Vagina (tissue), 2 donors: ENCODE measurements around the gene OR6C68. TPM values are rescaled to one million over a fixed set of nuclear protein-coding genes. Genes with fewer than 3 reads are reported as not detected.
"Not testable (repeated sequence)": the region's sequence is repeated elsewhere in the genome, so short reads cannot be mapped to it uniquely, and the experiment has no call there.

Experiments used
- DNase-seq, 2 donors: peaks; one replicate each; pipeline ENCODE4 v3.0.0-alpha.2; 2017; ENCODE audit errors: extremely low spot score in 2 of 2
- H3K27ac ChIP-seq: fragments of 200-600 bp; sonication (generic); one replicate; pipeline ENCODE4 v1.5.1; 2019
- H3K27me3 ChIP-seq: fragments of 200-600 bp; sonication (generic); one replicate; pipeline ENCODE4 v1.5.1; 2019
- H3K36me3 ChIP-seq, 2 donors: fragments of 200-600 bp; sonication (generic); one replicate each; pipeline ENCODE4 v1.5.1; 2017 to 2019
- H3K4me1 ChIP-seq: fragments of 200-600 bp; sonication (generic); one replicate; pipeline ENCODE4 v1.5.1; 2019
- H3K4me3 ChIP-seq, 2 donors: fragments of 200-600 bp; sonication (generic); 1 replicate in 1 of 2; 2 replicates in 1 of 2; pipeline ENCODE4 v1.5.1; 2016 to 2019
- H3K9me3 ChIP-seq: fragments of 200-600 bp; sonication (generic); one replicate; pipeline ENCODE4 v1.5.1; 2019
- POLR2A ChIP-seq, 2 donors: fragments of 450-650 bp; IDR thresholded peaks; one replicate each; pipeline ENCODE4 v1.6.1; 2017; ENCODE audit warnings: antibody characterized with exemption in 2 of 2, mild to moderate bottlenecking in 2 of 2, moderate library complexity in 2 of 2
- POLR2AphosphoS5 ChIP-seq, 2 donors: sonication (generic); formaldehyde crosslinking; IDR thresholded peaks; one replicate each; pipeline ENCODE4 v1.9.0; 2017; ENCODE audit warnings: antibody characterized with exemption in 2 of 2, mild to moderate bottlenecking in 2 of 2, low read depth in 1 of 2; ENCODE audit not compliant: insufficient read depth in 1 of 2
- intact Hi-C: fragments of 100-400 bp; cut with DNase I; formaldehyde crosslinking; loops from one replicate; pipeline ENCODE4 v1.15.1; 2023
- total RNA-seq: library from RNA; depleted of rRNA; stranded (reverse); fragments of >200 nt; gene quantifications from one replicate; pipeline ENCODE4 v1.2.3, GENCODE V29; 2016
- TF ChIP-seq, protein P1 (sequence below), 3 experiments: fragments of 450-650 bp in 2 of 3; fragments of 200-600 bp in 1 of 3; sonication (generic) in 1 of 3; IDR thresholded peaks; one replicate each; pipeline ENCODE4 v1.5.1; 2017 to 2019; ENCODE audit warnings: antibody characterized with exemption in 3 of 3, mild to moderate bottlenecking in 2 of 3, moderate library complexity in 2 of 3

Gene OR6C68
- total RNA-seq, 1 donor from 2014 or later: not detected

DNA sequence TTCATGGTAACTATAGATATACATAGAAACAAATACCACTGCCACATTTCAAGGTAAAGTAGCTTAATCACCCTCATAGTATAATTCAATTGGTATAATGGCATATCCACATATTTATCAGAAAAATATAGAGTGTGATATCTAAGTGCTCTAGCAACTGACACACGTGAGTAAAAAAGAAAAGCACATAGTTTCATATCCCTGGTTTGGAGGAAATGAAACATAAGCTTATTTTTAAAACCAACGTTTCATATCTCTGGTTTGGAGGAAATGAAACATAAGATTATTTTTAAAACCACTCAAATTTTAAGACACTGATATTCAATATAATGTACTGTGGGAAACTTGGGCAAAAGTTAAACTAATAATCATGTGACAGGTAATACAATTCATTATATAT lies 24.3 kb upstream of the OR6C68 start:
- no peak overlapping the region for H3K27ac ChIP-seq
- no peaks in the 10 kb centered on the region for H3K36me3 ChIP-seq
- no peaks in the 10 kb centered on the region for H3K4me1 ChIP-seq
- TF ChIP-seq POLR2A (IDR thresholded peaks at IDR 0.05): no peak
- TF ChIP-seq, protein P1, sequence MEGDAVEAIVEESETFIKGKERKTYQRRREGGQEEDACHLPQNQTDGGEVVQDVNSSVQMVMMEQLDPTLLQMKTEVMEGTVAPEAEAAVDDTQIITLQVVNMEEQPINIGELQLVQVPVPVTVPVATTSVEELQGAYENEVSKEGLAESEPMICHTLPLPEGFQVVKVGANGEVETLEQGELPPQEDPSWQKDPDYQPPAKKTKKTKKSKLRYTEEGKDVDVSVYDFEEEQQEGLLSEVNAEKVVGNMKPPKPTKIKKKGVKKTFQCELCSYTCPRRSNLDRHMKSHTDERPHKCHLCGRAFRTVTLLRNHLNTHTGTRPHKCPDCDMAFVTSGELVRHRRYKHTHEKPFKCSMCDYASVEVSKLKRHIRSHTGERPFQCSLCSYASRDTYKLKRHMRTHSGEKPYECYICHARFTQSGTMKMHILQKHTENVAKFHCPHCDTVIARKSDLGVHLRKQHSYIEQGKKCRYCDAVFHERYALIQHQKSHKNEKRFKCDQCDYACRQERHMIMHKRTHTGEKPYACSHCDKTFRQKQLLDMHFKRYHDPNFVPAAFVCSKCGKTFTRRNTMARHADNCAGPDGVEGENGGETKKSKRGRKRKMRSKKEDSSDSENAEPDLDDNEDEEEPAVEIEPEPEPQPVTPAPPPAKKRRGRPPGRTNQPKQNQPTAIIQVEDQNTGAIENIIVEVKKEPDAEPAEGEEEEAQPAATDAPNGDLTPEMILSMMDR (IDR thresholded peaks at IDR 0.05): no peak
- TF ChIP-seq POLR2AphosphoS5 (IDR thresholded peaks at IDR 0.05; ENCODE audit: insufficient read depth in 1 of 2, low read depth in 1 of 2): no peak
- no peaks in the 10 kb centered on the region for H3K27me3 ChIP-seq
- intact Hi-C loops: no loop called here
- DNase-seq: no peak
- no peaks in the 10 kb centered on the region for H3K9me3 ChIP-seq
- H3K4me3 ChIP-seq: no peak overlapping the region

DNA sequence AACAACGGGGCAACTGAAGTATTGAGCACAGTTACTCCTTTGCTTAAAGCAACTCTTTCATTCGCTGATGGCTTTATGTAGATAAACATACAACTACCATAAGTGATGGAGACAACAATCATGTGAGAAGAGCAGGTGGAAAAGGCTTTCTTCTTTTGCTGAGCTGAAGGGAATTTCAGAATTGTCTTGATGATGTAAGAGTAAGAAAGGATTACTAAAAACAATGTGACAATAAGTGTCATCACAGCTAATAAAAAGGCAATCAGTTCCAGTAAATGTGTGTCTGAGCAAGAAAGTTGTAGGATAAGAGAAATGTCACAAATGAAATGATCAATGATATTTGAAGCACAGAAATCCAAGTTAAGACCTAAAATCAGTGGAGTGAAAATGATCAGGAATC lies 22.9 kb upstream of the OR6C68 start:
- no peaks in the 10 kb centered on the region for H3K4me1 ChIP-seq
- H3K27me3 ChIP-seq: no peaks in the 10 kb centered on the region
- no peak for TF ChIP-seq POLR2A (IDR thresholded peaks at IDR 0.05)
- no peak for TF ChIP-seq POLR2AphosphoS5 (IDR thresholded peaks at IDR 0.05; ENCODE audit: insufficient read depth in 1 of 2, low read depth in 1 of 2)
- TF ChIP-seq, protein P1 (IDR thresholded peaks at IDR 0.05): no peak
- H3K9me3 ChIP-seq: no peaks in the 10 kb centered on the region
- intact Hi-C loops: no loop called here
- no peak for DNase-seq
- H3K36me3 ChIP-seq: no peaks in the 10 kb centered on the region
- H3K27ac ChIP-seq: no peak overlapping the region
- no peak overlapping the region for H3K4me3 ChIP-seq

DNA sequence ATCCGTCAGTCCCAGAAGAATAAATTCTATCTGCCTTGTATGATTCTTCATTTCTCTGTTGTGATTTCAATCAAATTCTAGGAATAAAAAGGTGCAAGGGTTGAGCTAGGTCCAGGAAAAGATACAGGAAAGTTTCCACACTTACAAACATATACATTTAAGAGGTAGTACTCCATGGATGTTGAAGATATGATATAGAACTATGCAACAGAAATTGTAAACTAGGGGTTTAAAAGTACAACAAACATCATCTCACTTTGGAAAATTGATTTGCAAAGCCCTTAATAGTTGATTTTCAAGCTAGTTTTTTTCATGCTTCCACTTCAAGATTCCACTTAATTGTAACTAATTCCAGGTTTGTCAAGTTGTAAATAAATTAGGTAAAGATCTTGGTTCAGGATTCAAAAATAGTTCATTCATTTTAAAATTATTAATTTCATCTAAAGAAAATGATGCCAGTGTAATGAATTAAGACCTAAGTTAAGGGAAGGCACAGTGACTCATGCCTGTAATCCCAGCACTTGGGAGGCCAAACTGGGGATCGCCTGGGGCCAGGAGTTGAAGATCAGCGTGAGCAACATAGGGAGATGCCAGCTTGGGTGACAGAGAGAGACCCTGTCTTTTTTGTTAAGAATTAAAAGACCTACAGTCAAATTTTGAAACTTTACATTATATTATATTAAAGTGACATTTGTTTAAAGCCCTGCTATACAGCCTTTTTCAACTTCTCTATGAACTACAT lies 21.9 kb upstream of the OR6C68 start, which contains the start of gene OR6C70:
OR6C70 (minus strand) TSS at position 51 of the 742 bp plus-strand sequence; CDS start at position 51, 0 bp downstream.
- Histone ChIP-seq H3K4me3 (no peak within 1 kb of the TSS), H3K27ac (no peak within 1 kb of the TSS), H3K9me3 (no peaks in the 10 kb centered on the region), H3K27me3 (no peaks in the 10 kb centered on the region), H3K4me1 (no peaks in the 10 kb centered on the region), H3K36me3 (no peaks in the 10 kb centered on the region)
- DNase-seq: no peak
- TF ChIP-seq POLR2AphosphoS5 (IDR thresholded peaks at IDR 0.05; ENCODE audit: insufficient read depth in 1 of 2, low read depth in 1 of 2) (no peak), POLR2A (IDR thresholded peaks at IDR 0.05) (no peak)
- TF ChIP-seq, protein P1 (IDR thresholded peaks at IDR 0.05): no peak
- intact Hi-C loops: no loop called here

DNA sequence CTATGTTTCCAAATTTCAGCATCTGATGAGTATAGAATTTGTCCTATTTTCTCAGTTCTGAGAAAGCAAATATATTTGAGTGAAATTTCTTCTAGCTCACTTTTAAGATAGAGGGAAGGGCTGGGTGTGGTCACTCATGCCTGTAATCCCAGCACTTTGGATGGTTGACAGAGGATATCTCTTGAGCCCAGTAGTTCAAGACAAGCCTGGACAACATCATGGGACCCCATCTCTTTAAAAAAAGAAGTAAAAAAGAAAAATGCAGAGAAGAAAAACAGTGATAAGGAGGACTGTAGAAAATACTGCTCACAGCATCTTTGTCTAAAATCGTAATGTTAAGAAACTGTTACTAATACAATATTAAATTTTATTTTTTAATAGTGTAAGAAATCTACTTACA lies 19.9 kb upstream of the OR6C68 start:
- intact Hi-C loops: no loop called here
- H3K27ac ChIP-seq: no peak overlapping the region

DNA sequence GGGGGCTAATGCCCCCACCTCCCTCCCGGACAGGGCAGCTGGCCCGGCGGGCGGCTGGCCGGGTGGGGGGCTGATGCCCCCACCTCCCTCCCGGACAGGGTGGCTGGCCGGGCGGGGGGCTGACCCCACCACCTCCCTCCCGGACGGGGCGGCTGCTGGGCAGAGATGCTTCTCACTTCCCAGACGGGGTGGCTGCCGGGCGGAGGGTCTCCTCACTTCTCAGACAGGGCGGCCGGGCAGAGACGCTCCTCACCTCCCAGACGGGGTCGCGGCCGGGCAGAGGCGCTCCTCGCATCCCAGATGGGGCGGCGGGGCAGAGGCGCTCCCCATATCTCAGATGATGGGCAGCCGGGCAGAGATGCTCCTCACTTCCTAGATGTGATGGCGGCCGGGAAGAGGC lies 13.0 kb upstream of the OR6C68 start:
- intact Hi-C loops, H3K36me3 ChIP-seq, DNase-seq, H3K4me1 ChIP-seq, H3K4me3 ChIP-seq, H3K27me3 ChIP-seq, H3K27ac ChIP-seq, H3K9me3 ChIP-seq: not testable (repeated sequence)

More for the DNA sequence above, 19.9 kb upstream of the OR6C68 start:
- Histone ChIP-seq H3K27me3 (no peaks in the 10 kb centered on the region), H3K9me3 (no peaks in the 10 kb centered on the region), H3K4me3 (no peak overlapping the region), H3K36me3 (no peaks in the 10 kb centered on the region), H3K4me1 (no peaks in the 10 kb centered on the region)
- TF ChIP-seq POLR2A (IDR thresholded peaks at IDR 0.05) (no peak), POLR2AphosphoS5 (IDR thresholded peaks at IDR 0.05; ENCODE audit: insufficient read depth in 1 of 2, low read depth in 1 of 2) (no peak)
- TF ChIP-seq, protein P1 (IDR thresholded peaks at IDR 0.05): no peak
- DNase-seq: no peak

DNA sequence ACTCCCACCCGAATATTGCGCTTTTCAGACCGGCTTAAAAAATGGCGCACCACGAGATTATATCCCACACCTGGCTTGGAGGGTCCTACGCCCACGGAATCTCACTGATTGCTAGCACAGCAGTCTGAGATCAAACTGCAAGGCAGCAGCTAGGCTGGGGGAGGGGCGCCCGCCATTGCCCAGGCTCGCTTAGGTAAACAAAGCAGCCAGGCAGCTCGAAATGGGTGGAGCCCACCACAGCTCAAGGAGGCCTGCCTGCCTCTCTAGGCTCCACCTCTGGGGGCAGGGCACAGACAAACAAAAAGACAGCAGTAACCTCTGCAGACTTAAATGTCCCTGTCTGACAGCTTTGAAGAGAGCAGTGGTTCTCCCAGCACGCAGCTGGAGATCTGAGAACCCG lies 7.9 kb upstream of the OR6C68 start:
- H3K4me1 ChIP-seq, H3K9me3 ChIP-seq, DNase-seq, H3K27ac ChIP-seq, intact Hi-C loops, H3K36me3 ChIP-seq, H3K27me3 ChIP-seq, H3K4me3 ChIP-seq: not testable (repeated sequence)
